GM12874 (cell line): ENCODE results near the gene DMTF1.

Experiments used
- CTCF ChIP-seq: IDR thresholded peaks from 2 replicates; pipeline ENCODE4 v1.5.1; 2011; ENCODE audit warnings: low read depth, mild to moderate bottlenecking, control low read depth, low read length, moderate library complexity; ENCODE audit not compliant: insufficient read depth

DMTF1 gene

GRCh38 chr7:87151002-87151728, 1.1 kb upstream of the DMTF1 start:
- TF ChIP-seq CTCF: no peak

- TF ChIP-seq CTCF: no peak
These were observed 533 bp upstream of the DMTF1 start for GRCh38 chr7:87151729-87152111.

GRCh38 chr7:87152897-87153641, 816 bp downstream of the DMTF1 start:
- no peak for TF ChIP-seq CTCF

- TF ChIP-seq CTCF: no peak
These were observed 1.9 kb downstream of the DMTF1 start for GRCh38 chr7:87154166-87154565.

- no peak for TF ChIP-seq CTCF
These were observed 2.3 kb downstream of the DMTF1 start for GRCh38 chr7:87154569-87154968.

- TF ChIP-seq CTCF: no peak
These were observed 3.5 kb downstream of the DMTF1 start for GRCh38 chr7:87155788-87156187.

- TF ChIP-seq CTCF: no peak
These were observed 4.5 kb downstream of the DMTF1 start for GRCh38 chr7:87156709-87157108.
